MG63 (cell line): Measurements from ENCODE around the gene SMYD3. TPM values are rescaled to one million over a fixed set of nuclear protein-coding genes. Genes with fewer than 3 reads are reported as not detected.

Source experiments
- DNase-seq: peaks from one replicate; pipeline ENCODE4 v3.0.0-alpha.2; 2020
- H3K27me3 ChIP-seq: fragments of 250-450 bp; sonication (Bioruptor Pico); 2 replicates; pipeline ENCODE4 v1.5.1; 2020; ENCODE audit warnings: mild to moderate bottlenecking, moderate library complexity
- H3K36me3 ChIP-seq: fragments of 250-450 bp; sonication (Bioruptor Pico); 2 replicates; pipeline ENCODE4 v1.5.1; 2020; ENCODE audit warnings: mild to moderate bottlenecking, moderate library complexity
- H3K4me3 ChIP-seq: fragments of 250-450 bp; sonication (Bioruptor Pico); 2 replicates; pipeline ENCODE4 v1.5.1; 2020; ENCODE audit warnings: mild to moderate bottlenecking, moderate library complexity
- H3K9me3 ChIP-seq: fragments of 250-450 bp; sonication (Bioruptor Pico); 2 replicates; pipeline ENCODE4 v1.5.1; 2020; ENCODE audit warnings: mild to moderate bottlenecking, moderate library complexity
- total RNA-seq: library from RNA; depleted of rRNA; stranded (reverse); fragments of >200 nt; shearing (Covaris generic); gene quantifications from 2 replicates; pipeline ENCODE4 v1.2.3, GENCODE V29; 2014; ENCODE audit warnings: low replicate concordance

The SMYD3 gene
- total RNA-seq, 1 experiment from 2014 or later = 46.6 TPM

- no peaks in the 10 kb centered on the region for H3K27me3 ChIP-seq
- peak; percentile 38 for DNase-seq
- no peak overlapping the region for H3K4me3 ChIP-seq
- no peaks in the 10 kb centered on the region for H3K36me3 ChIP-seq
- peaks cover 17% of the 10 kb centered on the region for H3K9me3 ChIP-seq
Measured at GRCh38 chr1:246001837-246002230, 505.2 kb downstream of the SMYD3 start.

- H3K4me3 ChIP-seq = no peak overlapping the region
- peaks cover 17% of the 10 kb centered on the region for H3K9me3 ChIP-seq
- DNase-seq = peak; percentile 80
- no peaks in the 10 kb centered on the region for H3K27me3 ChIP-seq
- no peaks in the 10 kb centered on the region for H3K36me3 ChIP-seq
Measured at GRCh38 chr1:246001142-246001836, 505.8 kb downstream of the SMYD3 start.

GRCh38 chr1:246000638-246001015 lies 506.5 kb downstream of the SMYD3 start:
- Histone ChIP-seq H3K9me3 (peaks cover 17% of the 10 kb centered on the region), H3K27me3 (no peaks in the 10 kb centered on the region), H3K36me3 (no peaks in the 10 kb centered on the region), H3K4me3 (no peak overlapping the region)
- no peak for DNase-seq

DNA sequence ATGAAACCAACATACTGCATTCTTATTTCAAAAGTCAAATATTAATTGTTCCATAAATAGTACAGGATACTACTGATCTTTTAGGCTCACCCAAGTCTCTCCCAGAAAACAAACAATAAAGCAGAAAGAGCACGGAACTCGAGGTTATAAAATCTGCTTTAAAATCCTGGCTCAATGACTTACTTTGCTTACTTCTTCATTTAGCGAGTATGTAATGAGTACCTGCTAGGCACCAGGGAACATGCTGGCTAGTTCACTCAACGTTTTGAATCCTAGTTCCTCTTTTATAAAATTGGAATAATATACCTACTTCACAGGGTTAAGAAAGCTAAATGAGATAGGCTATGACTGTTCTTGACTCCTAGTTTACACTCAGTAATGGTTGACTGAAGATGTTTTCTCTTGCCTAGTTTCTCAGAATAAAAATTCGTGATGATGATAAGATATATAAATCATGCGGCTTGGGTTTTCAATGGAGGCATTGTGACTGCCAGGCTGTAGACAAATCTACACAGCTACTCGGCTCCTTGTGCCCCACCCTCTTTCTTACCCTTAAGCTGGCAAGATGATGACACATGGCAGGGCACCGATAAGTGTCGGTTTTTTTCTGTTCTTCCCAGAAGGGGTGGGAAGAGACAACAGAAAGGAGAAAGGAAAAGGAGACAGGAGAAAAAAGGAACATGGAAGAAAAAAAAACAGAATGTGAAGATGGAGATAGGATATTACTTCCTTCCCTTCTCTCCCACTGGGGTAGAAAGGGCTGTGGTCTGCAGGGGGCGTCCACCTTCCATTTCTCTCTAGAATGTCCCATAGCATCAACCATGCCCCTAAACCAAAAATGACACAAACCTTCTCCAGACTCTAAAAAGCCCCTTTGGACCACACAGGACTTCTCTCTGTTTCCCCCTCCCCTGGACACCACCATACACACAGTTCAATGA lies 507.1 kb downstream of the SMYD3 start:
- no peak for DNase-seq
- Histone ChIP-seq H3K9me3 (peaks cover 17% of the 10 kb centered on the region), H3K4me3 (no peak overlapping the region), H3K36me3 (no peaks in the 10 kb centered on the region), H3K27me3 (no peaks in the 10 kb centered on the region)

DNA sequence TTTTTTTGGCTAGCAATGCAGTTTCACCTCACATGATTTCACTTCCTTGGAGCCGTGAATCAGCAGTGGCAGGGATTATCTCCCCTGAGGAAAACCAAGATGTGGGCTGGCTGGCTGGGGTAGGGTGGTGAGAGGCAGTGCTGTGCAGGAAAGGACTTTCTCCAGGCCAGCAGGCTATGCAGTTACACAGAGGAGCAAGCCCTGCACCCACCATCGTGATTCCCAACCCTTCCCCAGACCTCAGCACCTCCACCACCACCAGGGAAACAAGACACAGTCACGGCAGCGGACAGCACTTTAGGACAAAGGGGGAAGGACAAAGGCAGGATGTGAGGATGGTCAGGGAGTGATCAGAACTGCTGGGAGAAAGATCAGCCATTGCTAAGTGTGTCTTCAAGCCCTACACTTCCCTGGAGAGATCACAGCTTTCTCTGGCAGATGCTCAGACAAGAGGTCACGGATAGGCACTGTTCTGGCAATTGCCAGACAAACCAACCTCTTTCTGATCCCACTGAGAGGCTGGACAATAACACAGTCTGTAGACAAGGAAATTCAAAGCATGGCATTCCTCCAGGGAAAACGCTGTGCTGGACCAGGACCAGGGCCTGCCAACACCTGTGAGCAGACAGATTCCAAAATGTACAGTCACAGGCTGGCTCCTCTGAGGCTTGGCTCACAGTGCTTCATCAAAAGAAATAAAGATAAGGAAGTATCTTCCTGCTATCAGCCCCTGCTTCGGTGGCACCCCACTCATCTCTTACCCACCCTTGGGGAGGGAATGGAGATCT lies 509.4 kb downstream of the SMYD3 start:
- H3K9me3 ChIP-seq = peaks cover 17% of the 10 kb centered on the region
- peak; percentile 57 for DNase-seq
- no peaks in the 10 kb centered on the region for H3K27me3 ChIP-seq
- H3K4me3 ChIP-seq = no peak overlapping the region
- no peaks in the 10 kb centered on the region for H3K36me3 ChIP-seq

- DNase-seq = no peak
- H3K9me3 ChIP-seq = peaks cover 17% of the 10 kb centered on the region
Measured at GRCh38 chr1:245996811-245997210, 510.3 kb downstream of the SMYD3 start.

DNA sequence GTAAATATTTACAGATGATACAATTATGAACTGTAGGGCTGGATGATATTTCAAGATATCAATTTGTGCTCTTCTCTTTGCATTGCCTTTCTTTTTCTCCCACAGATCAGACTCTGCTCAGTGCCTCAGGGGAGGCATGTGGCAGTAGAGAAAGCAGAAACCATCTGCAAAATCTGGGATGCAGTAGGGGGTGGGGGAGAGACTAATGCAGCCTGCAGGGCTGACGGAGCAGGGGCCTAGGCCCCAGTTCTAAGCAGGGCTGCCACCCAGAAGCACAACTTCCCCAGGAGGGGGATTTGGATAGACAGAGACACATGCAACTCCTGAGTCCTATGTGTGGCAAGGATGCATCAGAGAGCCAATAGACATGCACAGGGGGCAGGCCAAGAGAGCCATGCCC lies 511.6 kb downstream of the SMYD3 start:
- DNase-seq = no peak
- Histone ChIP-seq H3K4me3 (no peak overlapping the region), H3K27me3 (no peaks in the 10 kb centered on the region), H3K9me3 (peaks cover 17% of the 10 kb centered on the region), H3K36me3 (no peaks in the 10 kb centered on the region)

More at GRCh38 chr1:245996811-245997210, 510.3 kb downstream of the SMYD3 start:
- no peaks in the 10 kb centered on the region for H3K27me3 ChIP-seq
- H3K36me3 ChIP-seq = no peaks in the 10 kb centered on the region
- no peak overlapping the region for H3K4me3 ChIP-seq

- Histone ChIP-seq H3K36me3 (no peaks in the 10 kb centered on the region), H3K27me3 (no peaks in the 10 kb centered on the region; the same call in 1 of the 2 replicates), H3K9me3 (no peaks in the 10 kb centered on the region), H3K4me3 (no peak overlapping the region)
- no peak for DNase-seq
Measured at GRCh38 chr1:245991266-245991665, 515.8 kb downstream of the SMYD3 start.

DNA sequence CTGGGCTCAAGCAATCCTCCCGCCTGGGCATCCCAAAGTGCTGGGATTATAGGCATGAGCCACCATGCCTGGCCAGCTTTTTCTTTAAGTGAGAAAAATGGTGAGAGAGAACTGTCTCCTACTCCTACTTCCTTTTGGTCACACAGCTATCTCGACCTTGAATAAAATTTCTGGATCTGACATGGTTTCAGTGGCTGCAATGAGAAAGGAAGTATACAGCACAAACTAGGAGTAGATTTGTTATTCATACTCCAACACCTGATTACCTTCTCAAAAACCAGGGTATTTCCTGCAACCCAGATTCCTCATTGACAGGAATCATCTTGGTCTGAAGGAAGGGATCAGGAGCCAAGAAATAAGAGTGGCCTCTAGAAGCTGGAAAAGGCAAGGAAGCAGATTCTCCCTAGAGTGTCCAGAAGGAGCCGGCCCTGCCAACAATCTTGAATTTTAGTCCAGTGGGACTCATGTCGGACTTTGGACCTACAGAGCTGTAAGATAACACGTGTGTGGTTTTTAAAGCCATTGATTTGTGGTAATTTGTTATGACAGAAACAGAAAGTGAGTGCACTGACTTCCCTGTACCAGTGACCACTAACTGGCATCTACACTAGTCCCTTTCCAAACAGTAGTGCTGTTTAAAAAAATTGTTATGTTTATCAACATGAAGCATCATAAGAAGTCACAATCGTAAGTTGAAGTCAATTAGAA lies 516.6 kb downstream of the SMYD3 start:
- no peaks in the 10 kb centered on the region for H3K36me3 ChIP-seq
- DNase-seq = no peak
- no peaks in the 10 kb centered on the region for H3K9me3 ChIP-seq
- no peak overlapping the region for H3K4me3 ChIP-seq
- no peaks in the 10 kb centered on the region; the same call in 1 of the 2 replicates for H3K27me3 ChIP-seq

DNA sequence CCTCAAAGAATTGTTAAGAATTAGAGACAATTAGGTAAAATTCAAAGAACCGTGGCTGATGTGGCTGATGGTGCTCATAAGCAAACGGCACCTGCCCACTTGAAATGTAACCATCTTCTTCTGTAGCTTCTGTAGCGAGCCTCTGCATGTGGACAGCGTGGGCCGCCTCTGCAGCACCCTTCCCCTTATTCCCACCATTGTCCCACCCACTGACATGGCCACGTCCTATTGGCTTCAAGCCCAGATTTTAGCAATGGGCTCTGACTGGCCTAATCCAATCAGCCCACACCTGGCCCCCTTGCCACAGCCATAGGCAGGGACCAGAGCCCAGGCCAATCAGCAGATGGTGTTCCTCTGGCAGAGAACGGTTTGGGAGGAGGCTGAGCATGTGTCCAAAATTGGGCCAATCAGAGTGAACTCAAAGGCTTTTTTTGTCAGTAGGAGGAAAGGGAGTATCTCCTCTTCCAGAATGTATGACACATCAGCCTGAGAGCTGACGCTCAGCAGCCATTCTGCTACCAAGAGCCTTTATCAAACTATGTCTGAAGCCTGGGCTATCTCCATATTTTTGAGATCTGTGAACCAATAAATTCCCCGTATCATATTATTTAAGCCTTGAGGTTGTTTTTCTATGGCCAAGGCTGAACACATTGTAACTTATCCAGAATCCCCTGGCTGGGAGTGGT lies 518.5 kb downstream of the SMYD3 start:
- no peaks in the 10 kb centered on the region for H3K36me3 ChIP-seq
- H3K27me3 ChIP-seq = no peaks in the 10 kb centered on the region; the same call in 1 of the 2 replicates
- no peaks in the 10 kb centered on the region for H3K9me3 ChIP-seq
- DNase-seq = no peak
- H3K4me3 ChIP-seq = no peak overlapping the region

DNA sequence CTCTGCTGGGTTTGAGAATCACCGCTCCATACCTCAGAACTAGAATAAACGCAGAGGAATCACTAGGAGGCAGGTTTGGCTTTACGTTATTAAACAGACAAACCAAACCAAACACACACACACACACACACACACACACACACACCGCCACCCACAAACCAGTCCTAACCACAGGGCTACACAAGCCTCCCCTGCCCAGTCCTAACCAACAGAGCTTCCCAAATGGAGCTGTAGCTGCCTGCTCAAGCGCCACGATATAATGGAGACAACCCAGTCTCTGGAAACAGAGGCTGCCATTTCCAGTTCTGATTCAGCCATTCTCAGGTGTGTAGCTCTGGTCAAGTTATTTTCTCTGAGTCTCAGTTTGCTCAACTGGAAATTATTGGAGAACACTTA lies 519.1 kb downstream of the SMYD3 start:
- DNase-seq = no peak
- H3K36me3 ChIP-seq = no peaks in the 10 kb centered on the region
- no peaks in the 10 kb centered on the region for H3K9me3 ChIP-seq
- H3K27me3 ChIP-seq = no peaks in the 10 kb centered on the region; the same call in 1 of the 2 replicates
- H3K4me3 ChIP-seq = no peak overlapping the region

GRCh38 chr1:245987577-245987976 lies 519.5 kb downstream of the SMYD3 start:
- no peak for DNase-seq
- H3K4me3 ChIP-seq = no peak overlapping the region
- H3K36me3 ChIP-seq = no peaks in the 10 kb centered on the region
- no peaks in the 10 kb centered on the region for H3K9me3 ChIP-seq
- H3K27me3 ChIP-seq = no peaks in the 10 kb centered on the region; the same call in 1 of the 2 replicates

- no peaks in the 10 kb centered on the region for H3K9me3 ChIP-seq
- DNase-seq = no peak
- H3K27me3 ChIP-seq = no peaks in the 10 kb centered on the region; the same call in 1 of the 2 replicates
- H3K36me3 ChIP-seq = no peaks in the 10 kb centered on the region
- H3K4me3 ChIP-seq = no peak overlapping the region
Measured at GRCh38 chr1:245987219-245987545, 519.9 kb downstream of the SMYD3 start.

DNA sequence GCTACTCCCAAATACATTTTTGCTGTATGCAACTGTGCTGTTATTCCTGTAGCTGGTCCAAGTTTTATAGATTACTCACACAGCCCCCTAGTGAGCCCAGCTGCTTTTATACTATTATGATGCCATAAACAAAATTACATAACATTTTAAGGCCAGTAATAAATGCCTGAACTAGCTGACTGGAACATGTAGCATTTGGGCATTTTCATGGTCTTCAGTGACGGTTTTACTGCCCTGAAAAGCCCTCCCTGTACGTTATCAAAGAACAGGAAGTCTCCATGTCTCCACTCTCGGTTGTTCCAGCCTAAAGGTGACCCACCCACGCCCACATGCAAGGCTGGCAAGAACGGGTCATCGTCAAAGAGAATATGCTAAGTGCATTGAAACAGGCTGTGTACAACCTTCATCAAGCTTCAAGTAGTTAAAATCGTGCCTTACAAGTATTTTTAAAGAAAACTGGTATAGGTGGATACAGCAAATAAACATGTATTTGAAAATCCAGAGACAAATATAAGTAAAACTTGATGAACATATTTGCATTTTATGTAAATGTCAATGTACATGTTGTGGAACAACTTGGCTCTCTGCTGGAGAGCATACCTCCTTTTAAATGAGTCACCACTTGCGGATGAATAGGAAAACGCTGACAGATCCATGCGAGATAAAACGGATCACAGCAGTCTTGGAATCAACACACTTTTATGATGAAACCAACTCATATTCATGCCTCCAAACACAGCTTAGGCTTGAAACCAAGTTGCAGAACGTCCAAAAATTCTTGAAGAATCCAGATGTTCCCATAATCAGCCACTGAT lies 520.5 kb downstream of the SMYD3 start:
- Histone ChIP-seq H3K4me3 (no peak overlapping the region), H3K9me3 (no peaks in the 10 kb centered on the region), H3K36me3 (no peaks in the 10 kb centered on the region), H3K27me3 (no peaks in the 10 kb centered on the region; the same call in 1 of the 2 replicates)
- peak; percentile 62 for DNase-seq
